ENCODE data around the gene AASDH. TPM values are rescaled to one million over a fixed set of nuclear protein-coding genes. Genes with fewer than 3 reads are reported as not detected.

Gene AASDH
- total RNA-seq, 4 donors from 2014 or later: 15.0 to 23.8 (median 19.4) TPM

DNA sequence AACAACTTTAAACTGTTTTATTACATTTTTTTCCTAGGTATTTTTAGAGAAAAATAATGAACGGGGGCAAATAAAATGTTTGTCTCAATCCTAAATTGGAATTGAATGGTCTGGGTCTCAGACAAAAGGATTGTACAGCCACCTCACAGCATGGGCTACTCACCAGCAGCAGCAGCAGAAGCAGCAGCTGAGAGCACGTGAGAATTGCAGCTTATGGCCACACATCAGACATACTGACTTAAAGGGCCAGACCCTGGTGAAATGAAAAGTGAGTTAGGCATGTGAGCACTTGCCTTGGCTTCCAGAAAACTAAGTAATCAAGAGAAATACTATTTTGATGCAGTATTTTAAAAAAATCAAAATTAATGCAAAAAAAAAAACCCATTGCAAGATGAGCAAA is 56.6 kb downstream of the AASDH start:
- no peak for DNase-seq
- TF ChIP-seq POLR2A (IDR thresholded peaks at IDR 0.05): no peak
- TF ChIP-seq, protein P1, sequence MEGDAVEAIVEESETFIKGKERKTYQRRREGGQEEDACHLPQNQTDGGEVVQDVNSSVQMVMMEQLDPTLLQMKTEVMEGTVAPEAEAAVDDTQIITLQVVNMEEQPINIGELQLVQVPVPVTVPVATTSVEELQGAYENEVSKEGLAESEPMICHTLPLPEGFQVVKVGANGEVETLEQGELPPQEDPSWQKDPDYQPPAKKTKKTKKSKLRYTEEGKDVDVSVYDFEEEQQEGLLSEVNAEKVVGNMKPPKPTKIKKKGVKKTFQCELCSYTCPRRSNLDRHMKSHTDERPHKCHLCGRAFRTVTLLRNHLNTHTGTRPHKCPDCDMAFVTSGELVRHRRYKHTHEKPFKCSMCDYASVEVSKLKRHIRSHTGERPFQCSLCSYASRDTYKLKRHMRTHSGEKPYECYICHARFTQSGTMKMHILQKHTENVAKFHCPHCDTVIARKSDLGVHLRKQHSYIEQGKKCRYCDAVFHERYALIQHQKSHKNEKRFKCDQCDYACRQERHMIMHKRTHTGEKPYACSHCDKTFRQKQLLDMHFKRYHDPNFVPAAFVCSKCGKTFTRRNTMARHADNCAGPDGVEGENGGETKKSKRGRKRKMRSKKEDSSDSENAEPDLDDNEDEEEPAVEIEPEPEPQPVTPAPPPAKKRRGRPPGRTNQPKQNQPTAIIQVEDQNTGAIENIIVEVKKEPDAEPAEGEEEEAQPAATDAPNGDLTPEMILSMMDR (IDR thresholded peaks at IDR 0.05): no peak
- H3K4me3 ChIP-seq (replicated peaks in 1 of 3): no peak overlapping the region
- no peaks in the 10 kb centered on the region for H3K27me3 ChIP-seq
- H3K4me1 ChIP-seq: no peaks in the 10 kb centered on the region
- WGBS, 2 donors: 61 to 66% methylated on average over 2 of the region's 2 CpGs
- intact Hi-C loops (cut with DNase I): no loop called here
- no peaks in the 10 kb centered on the region for H3K36me3 ChIP-seq
- H3K9me3 ChIP-seq: no peaks in the 10 kb centered on the region
- no peak overlapping the region for H3K27ac ChIP-seq

DNA sequence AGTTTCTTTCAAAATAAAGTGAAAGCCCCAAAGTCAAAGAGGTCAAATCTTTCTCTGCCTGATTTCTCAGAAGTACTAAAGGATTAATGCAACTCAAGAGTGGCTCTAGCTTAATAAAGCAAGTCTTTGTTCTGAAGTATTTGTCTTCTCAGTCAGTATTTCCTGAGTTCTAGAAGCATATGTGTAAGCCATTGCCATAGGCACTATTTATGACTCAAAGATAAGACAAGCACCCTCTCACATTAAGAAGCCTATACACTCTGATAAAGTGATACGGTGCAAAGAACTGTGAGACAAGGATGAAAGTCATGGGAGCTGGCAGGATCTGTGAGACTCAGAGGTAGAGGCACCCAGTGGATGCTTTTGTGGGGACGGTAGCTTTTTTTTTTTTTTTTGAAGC is 60.9 kb downstream of the AASDH start:
- Histone ChIP-seq H3K9me3 (no peaks in the 10 kb centered on the region), H3K27ac (no peak overlapping the region), H3K27me3 (no peaks in the 10 kb centered on the region), H3K36me3 (no peaks in the 10 kb centered on the region), H3K4me3 (replicated peaks in 1 of 3) (no peak overlapping the region), H3K4me1 (no peaks in the 10 kb centered on the region)
- TF ChIP-seq, protein P1 (IDR thresholded peaks at IDR 0.05): no peak
- TF ChIP-seq POLR2A (IDR thresholded peaks at IDR 0.05): no peak
- WGBS, 2 donors: 76 to 86% methylated on average over 2 of the region's 2 CpGs
- intact Hi-C loops (cut with DNase I): no loop called here
- DNase-seq: no peak

- no peak overlapping the region for H3K4me3 ChIP-seq (replicated peaks in 1 of 3)
- H3K4me1 ChIP-seq: no peaks in the 10 kb centered on the region
- H3K27ac ChIP-seq: no peak overlapping the region
- H3K36me3 ChIP-seq: no peaks in the 10 kb centered on the region
- intact Hi-C loops (cut with DNase I): no loop called here
- DNase-seq: no peak
- TF ChIP-seq, protein P1 (IDR thresholded peaks at IDR 0.05): no peak
- no peak for TF ChIP-seq POLR2A (IDR thresholded peaks at IDR 0.05)
- WGBS, 2 donors: 81 to 85% methylated on average over 8 of the region's 8 CpGs
- H3K9me3 ChIP-seq: no peaks in the 10 kb centered on the region
- H3K27me3 ChIP-seq: no peaks in the 10 kb centered on the region
Observed at GRCh38 chr4:56324011-56324610, 63.2 kb downstream of the AASDH start.

GRCh38 chr4:56323327-56323726 is 64.0 kb downstream of the AASDH start:
- Histone ChIP-seq H3K9me3 (no peaks in the 10 kb centered on the region), H3K4me1 (no peaks in the 10 kb centered on the region), H3K4me3 (replicated peaks in 1 of 3) (no peak overlapping the region), H3K27ac (no peak overlapping the region), H3K36me3 (no peaks in the 10 kb centered on the region), H3K27me3 (no peaks in the 10 kb centered on the region)
- intact Hi-C loops (cut with DNase I): no loop called here
- TF ChIP-seq, protein P1 (IDR thresholded peaks at IDR 0.05): no peak
- TF ChIP-seq POLR2A (IDR thresholded peaks at IDR 0.05): no peak
- 73 to 75% methylated on average over 10 of the region's 10 CpGs for WGBS, 2 donors
- no peak for DNase-seq

GRCh38 chr4:56321251-56321650 is 66.0 kb downstream of the AASDH start:
- Histone ChIP-seq H3K27ac (no peak overlapping the region), H3K4me1 (no peaks in the 10 kb centered on the region), H3K4me3 (replicated peaks in 1 of 3) (no peak overlapping the region), H3K27me3 (no peaks in the 10 kb centered on the region), H3K9me3 (no peaks in the 10 kb centered on the region), H3K36me3 (no peaks in the 10 kb centered on the region)
- WGBS, 2 donors: 81 to 90% methylated on average over 1 of the region's 1 CpG
- no peak for DNase-seq
- intact Hi-C loops (cut with DNase I): no loop called here
- TF ChIP-seq, protein P1 (IDR thresholded peaks at IDR 0.05): no peak
- no peak for TF ChIP-seq POLR2A (IDR thresholded peaks at IDR 0.05)
